Neuronal stem cell (in vitro differentiated cells): ENCODE results near the gene SCFD1.
A peak's percentile ranks its signal among the peaks of the same experiment; 100 is the strongest.

Source experiments
- DNase-seq: peaks from one replicate; pipeline ENCODE4 v3.0.0-alpha.2; 2013; ENCODE audit warnings: low spot score
- H2AFZ ChIP-seq: one replicate; pipeline ENCODE4 v1.6.1; 2013; ENCODE audit warnings: mild to moderate bottlenecking, low read length, inconsistent platforms
- H2AK5ac ChIP-seq: 2 replicates; pipeline ENCODE4 v1.6.1; 2013; ENCODE audit warnings: low read depth, mild to moderate bottlenecking, inconsistent platforms, low read length, moderate library complexity, mixed read lengths
- H2BK120ac ChIP-seq: 2 replicates; pipeline ENCODE4 v1.6.1; 2013; ENCODE audit warnings: low read depth, mild to moderate bottlenecking, inconsistent platforms, low read length, moderate library complexity, mixed read lengths
- H2BK12ac ChIP-seq: one replicate; pipeline ENCODE4 v1.6.1; 2013; ENCODE audit warnings: low read length, inconsistent platforms
- H2BK15ac ChIP-seq: 2 replicates; pipeline ENCODE4 v1.6.1; 2013; ENCODE audit warnings: mild to moderate bottlenecking, low read length, inconsistent platforms, mixed read lengths
- H2BK5ac ChIP-seq: one replicate; pipeline ENCODE4 v1.6.1; 2013; ENCODE audit warnings: inconsistent platforms, mild to moderate bottlenecking, low read length, moderate library complexity
- H3K14ac ChIP-seq: one replicate; pipeline ENCODE4 v1.6.1; 2013; ENCODE audit warnings: low read length, inconsistent platforms
- H3K18ac ChIP-seq: 2 replicates; pipeline ENCODE4 v1.6.1; 2013; ENCODE audit warnings: low read length, inconsistent platforms
- H3K23ac ChIP-seq: 2 replicates; pipeline ENCODE4 v1.6.1; 2013; ENCODE audit warnings: low read depth, mild to moderate bottlenecking, mixed read lengths, low read length, inconsistent platforms; ENCODE audit not compliant: poor library complexity
- H3K27ac ChIP-seq: replicated peaks from 3 replicates; pipeline ENCODE4 v1.5.1; 2013; ENCODE audit warnings: low read length, inconsistent platforms
- H3K27me3 ChIP-seq, 3 experiments: 2 replicates each; pipeline ENCODE4 v1.6.1; 2013; ENCODE audit warnings: low read length in 3 of 3, mild to moderate bottlenecking in 2 of 3, inconsistent platforms in 1 of 3, low read depth in 1 of 3, mixed read lengths in 1 of 3, moderate library complexity in 1 of 3; ENCODE audit not compliant: control insufficient read depth in 3 of 3, insufficient read depth in 3 of 3
- H3K36me3 ChIP-seq, 2 donors: replicated peaks in 1 of 2; 2 replicates each; pipeline ENCODE4 v1.6.1; 2013; ENCODE audit warnings: low read length in 2 of 2; ENCODE audit not compliant: control insufficient read depth in 2 of 2, insufficient read depth in 2 of 2
- H3K4ac ChIP-seq: 2 replicates; pipeline ENCODE4 v1.6.1; 2013; ENCODE audit warnings: inconsistent platforms, mild to moderate bottlenecking, low read length, moderate library complexity
- H3K4me1 ChIP-seq, 2 donors: 1 replicate in 1 of 2; 2 replicates in 1 of 2; pipeline ENCODE4 v1.6.1; 2013; ENCODE audit warnings: low read length in 2 of 2, low read depth in 1 of 2; ENCODE audit not compliant: control insufficient read depth in 2 of 2, insufficient read depth in 1 of 2
- H3K4me2 ChIP-seq: one replicate; pipeline ENCODE4 v1.6.1; 2013; ENCODE audit warnings: mild to moderate bottlenecking, low read length, inconsistent platforms; ENCODE audit not compliant: insufficient read depth, poor library complexity, severe bottlenecking
- H3K4me3 ChIP-seq, 2 donors: 2 replicates each; pipeline ENCODE4 v1.5.1; 2013; ENCODE audit warnings: low read length in 2 of 2, mild to moderate bottlenecking in 2 of 2, inconsistent platforms in 1 of 2, moderate library complexity in 1 of 2
- H3K79me1 ChIP-seq: one replicate; pipeline ENCODE4 v1.6.1; 2013; ENCODE audit warnings: low read depth, mild to moderate bottlenecking, inconsistent platforms, low read length, moderate library complexity
- H3K9ac ChIP-seq: one replicate; pipeline ENCODE4 v1.6.1; 2013; ENCODE audit warnings: mild to moderate bottlenecking, low read depth, low read length, inconsistent platforms; ENCODE audit not compliant: poor library complexity
- H3K9me3 ChIP-seq, 2 donors: replicated peaks in 1 of 2; 2 replicates each; pipeline versions ENCODE3 to v1.6.1; 2013; ENCODE audit warnings: low read length in 2 of 2, mild to moderate bottlenecking in 2 of 2, inconsistent platforms in 1 of 2, low read depth in 1 of 2, mixed read lengths in 1 of 2, moderate library complexity in 1 of 2; ENCODE audit not compliant: control insufficient read depth in 2 of 2, insufficient read depth in 1 of 2
- H4K8ac ChIP-seq: one replicate; pipeline ENCODE4 v1.6.1; 2013; ENCODE audit warnings: low read depth, mild to moderate bottlenecking, inconsistent platforms, low read length, moderate library complexity
- H4K91ac ChIP-seq: one replicate; pipeline ENCODE4 v1.6.1; 2013; ENCODE audit warnings: low read length, low read depth, mild to moderate bottlenecking, inconsistent platforms; ENCODE audit not compliant: poor library complexity
- WGBS, 2 donors: extraction: QIAGEN DNeasy Blood & Tissue Kit; methylation state at CpG; one replicate each; pipeline ENCODE4 v1.1.7; 2013; ENCODE audit warnings: missing lambda C conversion rate in 2 of 2, mixed read lengths in 1 of 2; ENCODE audit not compliant: insufficient read length in 2 of 2, insufficient replicate concordance in 1 of 2; ENCODE audit errors: extremely low coverage in 2 of 2; 5-methylcytosine and 5-hydroxymethylcytosine counted together

Gene SCFD1

GRCh38 chr14:30759172-30760125 is 137.3 kb downstream of the SCFD1 start:
- Histone ChIP-seq H4K91ac (no peak overlapping the region), H3K36me3 (no peaks in the 10 kb centered on the region), H2BK15ac (no peak overlapping the region), H3K4me2 (no peak overlapping the region), H3K9me3 (peaks cover 2 to 11% of the 10 kb centered on the region in 2 donors), H2AFZ (no peak overlapping the region), H3K27ac (no peak overlapping the region), H2AK5ac (no peak overlapping the region), H3K9ac (no peak overlapping the region), H3K4me1 (no peaks in the 10 kb centered on the region), H3K79me1 (no peaks in the 10 kb centered on the region), H3K4ac (no peak overlapping the region), H3K27me3 (no peaks in the 10 kb centered on the region), H3K14ac (no peak overlapping the region), H3K23ac (no peak overlapping the region), H3K18ac (no peak overlapping the region), H2BK12ac (no peak overlapping the region), H2BK5ac (no peak overlapping the region), H4K8ac (no peak overlapping the region), H2BK120ac (no peak overlapping the region), H3K4me3 (no peak overlapping the region)
- no peak for DNase-seq
- WGBS, 2 donors: no CpG with 5 or more reads among the region's 7 CpGs

GRCh38 chr14:30763891-30764290 is 141.8 kb downstream of the SCFD1 start:
- DNase-seq: no peak
- Histone ChIP-seq H3K9me3 (peaks cover 4 to 11% of the 10 kb centered on the region in 2 donors), H3K79me1 (no peaks in the 10 kb centered on the region), H2BK120ac (no peak overlapping the region), H3K18ac (no peak overlapping the region), H3K23ac (no peak overlapping the region), H2BK5ac (no peak overlapping the region), H2AK5ac (no peak overlapping the region), H3K14ac (no peak overlapping the region), H3K27ac (no peak overlapping the region), H3K4me1 (no peaks in the 10 kb centered on the region), H3K4ac (no peak overlapping the region), H2AFZ (no peak overlapping the region), H3K9ac (no peak overlapping the region), H3K4me3 (no peak overlapping the region), H4K8ac (no peak overlapping the region), H3K4me2 (no peak overlapping the region), H2BK12ac (no peak overlapping the region), H3K36me3 (no peaks in the 10 kb centered on the region), H4K91ac (no peak overlapping the region), H3K27me3 (peaks cover 0 to 2% (median 0%) of the 10 kb centered on the region in 3 experiments), H2BK15ac (no peak overlapping the region)
- WGBS, 2 donors: no CpG with 5 or more reads among the region's 1 CpG

- Histone ChIP-seq H2BK12ac (no peak overlapping the region), H3K27ac (no peak overlapping the region), H3K4ac (no peak overlapping the region), H4K91ac (no peak overlapping the region), H3K9me3 (peaks cover 4 to 11% of the 10 kb centered on the region in 2 donors), H3K9ac (no peak overlapping the region), H3K18ac (peak overlapping the region; percentile 64), H4K8ac (no peak overlapping the region), H2BK15ac (no peak overlapping the region), H3K14ac (peak overlapping the region; percentile 8), H2AK5ac (no peak overlapping the region), H3K4me2 (no peak overlapping the region), H3K79me1 (no peaks in the 10 kb centered on the region), H2BK5ac (no peak overlapping the region), H2BK120ac (no peak overlapping the region), H2AFZ (no peak overlapping the region), H3K4me1 (no peaks in the 10 kb centered on the region), H3K4me3 (no peak overlapping the region), H3K27me3 (peaks cover 0 to 11% (median 2%) of the 10 kb centered on the region in 3 experiments), H3K23ac (no peak overlapping the region), H3K36me3 (no peaks in the 10 kb centered on the region)
- DNase-seq: no peak
- WGBS, 2 donors: no CpG with 5 or more reads among the region's 4 CpGs
These were observed 145.5 kb downstream of the SCFD1 start for GRCh38 chr14:30767624-30768023.

GRCh38 chr14:30768791-30769190 is 146.7 kb downstream of the SCFD1 start:
- no peaks in the 10 kb centered on the region for H3K4me1 ChIP-seq
- H3K4ac ChIP-seq: no peak overlapping the region
- H2BK120ac ChIP-seq: no peak overlapping the region
- H2AFZ ChIP-seq: no peak overlapping the region
- H3K9me3 ChIP-seq: peaks cover 4% of the 10 kb centered on the region in 2 donors
- H2BK5ac ChIP-seq: no peak overlapping the region
- no peak overlapping the region for H3K9ac ChIP-seq
- no peak overlapping the region for H4K91ac ChIP-seq
- no peak overlapping the region for H2BK12ac ChIP-seq
- H2AK5ac ChIP-seq: no peak overlapping the region
- H3K27me3 ChIP-seq: peaks cover 0 to 11% (median 2%) of the 10 kb centered on the region in 3 experiments
- no peak overlapping the region for H4K8ac ChIP-seq
- H3K14ac ChIP-seq: no peak overlapping the region
- H3K36me3 ChIP-seq: no peaks in the 10 kb centered on the region
- no peak overlapping the region for H3K4me2 ChIP-seq
- H2BK15ac ChIP-seq: no peak overlapping the region
- no peak overlapping the region for H3K4me3 ChIP-seq
- no peaks in the 10 kb centered on the region for H3K79me1 ChIP-seq
- no peak for DNase-seq
- no peak overlapping the region for H3K27ac ChIP-seq
- H3K18ac ChIP-seq: no peak overlapping the region
- no peak overlapping the region for H3K23ac ChIP-seq
- WGBS, 2 donors: no CpG with 5 or more reads among the region's 1 CpG
